ENCODE data around the gene KDM4B.

KDM4B gene

GRCh38 chr19:5149932-5150901 lies 181.3 kb downstream of the KDM4B start:
- ChIA-PET CTCF (interaction anchor here (0.5 to 0.7 kb wide), 2 partner anchors 13 to 590 kb away, joined by 3 read pairs; no protein-coding TSS in a partner anchor), POLR2A (no interaction called here)
- H3K4me3 ChIP-seq (ENCODE audit: low read depth, low read length), result no peak overlapping the region
- TF ChIP-seq CTCF (IDR thresholded peaks at IDR 0.05; ENCODE audit: insufficient read depth, low read length, missing control alignments), result no peak
- DNase-seq (ENCODE audit: low read depth, low spot score), result no peak

- no peak for TF ChIP-seq CTCF (IDR thresholded peaks at IDR 0.05; ENCODE audit: insufficient read depth, low read length, missing control alignments)
- H3K4me3 ChIP-seq (ENCODE audit: low read depth, low read length), result no peak overlapping the region
- ChIA-PET CTCF (interaction anchor here (0.5 kb wide), 1 partner anchor 589 kb away, joined by 3 read pairs; no protein-coding TSS in a partner anchor), POLR2A (no interaction called here)
- DNase-seq (ENCODE audit: low read depth, low spot score), result no peak
Observed at GRCh38 chr19:5150902-5151741, 182.2 kb downstream of the KDM4B start.

GRCh38 chr19:5152013-5152763 lies 183.3 kb downstream of the KDM4B start:
- TF ChIP-seq CTCF (IDR thresholded peaks at IDR 0.05; ENCODE audit: insufficient read depth, low read length, missing control alignments), result no peak
- POLR2A ChIA-PET, result interaction anchor here (1.0 kb wide), 1 partner anchor 16 kb away, joined by 3 read pairs; no protein-coding TSS in a partner anchor
- DNase-seq (ENCODE audit: low read depth, low spot score), result no peak
- CTCF ChIA-PET, result no interaction called here
- H3K4me3 ChIP-seq (ENCODE audit: low read depth, low read length), result no peak overlapping the region

- no peak for DNase-seq (ENCODE audit: low read depth, low spot score)
- H3K4me3 ChIP-seq (ENCODE audit: low read depth, low read length), result no peak overlapping the region
- ChIA-PET CTCF (interaction anchor here (2.5 kb wide), 1 partner anchor 10 kb away, joined by 12 read pairs; no protein-coding TSS in a partner anchor), POLR2A (interaction anchor here (1.0 kb wide), 1 partner anchor 15 kb away, joined by 3 read pairs; no protein-coding TSS in a partner anchor)
- TF ChIP-seq CTCF (IDR thresholded peaks at IDR 0.05; ENCODE audit: insufficient read depth, low read length, missing control alignments), result no peak
Observed at GRCh38 chr19:5152767-5153532, 184.0 kb downstream of the KDM4B start.

DNA sequence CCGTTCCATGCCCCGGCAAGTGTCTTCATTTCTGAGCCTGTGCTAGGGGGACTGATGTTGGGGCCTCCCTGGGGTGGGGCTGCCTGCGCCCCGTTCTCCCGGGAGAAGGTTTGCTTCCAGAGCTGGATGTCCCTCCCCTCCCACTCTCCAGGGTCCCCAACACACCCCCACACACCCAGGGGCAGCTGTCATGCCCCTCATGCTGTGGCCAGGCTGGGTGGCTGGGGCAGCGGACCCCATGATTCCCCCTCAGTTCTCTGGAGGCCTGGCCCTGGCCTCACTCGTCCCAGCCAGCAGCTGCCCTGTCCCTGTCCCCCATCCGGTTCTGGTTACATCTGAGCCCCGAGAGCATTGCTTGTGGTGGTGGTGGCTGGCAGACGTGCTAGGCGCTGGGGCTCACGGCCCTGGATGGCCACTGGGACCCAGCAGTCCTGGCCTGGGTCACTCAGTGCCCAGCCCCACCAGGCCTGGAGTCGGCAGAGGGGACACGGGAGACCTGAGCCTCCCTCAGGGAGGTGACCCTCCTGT lies 184.8 kb downstream of the KDM4B start:
- H3K4me3 ChIP-seq (ENCODE audit: low read depth, low read length), result no peak overlapping the region
- no peak for TF ChIP-seq CTCF (IDR thresholded peaks at IDR 0.05; ENCODE audit: insufficient read depth, low read length, missing control alignments)
- POLR2A ChIA-PET, result no interaction called here
- DNase-seq (ENCODE audit: low read depth, low spot score), result no peak
- CTCF ChIA-PET, result interaction anchor here (1.4 to 2.5 kb wide), 3 partner anchors 9 to 15 kb away, joined by 4 to 12 read pairs (median 6); no protein-coding TSS in a partner anchor

Measured in AG04449 (cell line).